HG03066 (cell line): ENCODE data around the gene GALNT15.

Source experiments
- ATAC-seq: cut with Tn5 transposase; IDR thresholded peaks from one replicate; pipeline ENCODE4 v1.9.1; 2021; ENCODE audit warnings: low read depth; ENCODE audit not compliant: unreplicated experiment

The GALNT15 gene

GRCh38 chr3:16183601-16184270, 9.3 kb downstream of the GALNT15 start:
- ATAC-seq: no peak

- ATAC-seq: no peak
Measured at GRCh38 chr3:16186086-16186485, 11.6 kb downstream of the GALNT15 start.

GRCh38 chr3:16186565-16186964, 12.1 kb downstream of the GALNT15 start:
- no peak for ATAC-seq

GRCh38 chr3:16187213-16187790, 12.8 kb downstream of the GALNT15 start:
- no peak for ATAC-seq

- ATAC-seq: no peak
Measured at GRCh38 chr3:16188071-16188470, 13.6 kb downstream of the GALNT15 start.

GRCh38 chr3:16189201-16189600, 14.7 kb downstream of the GALNT15 start:
- ATAC-seq: no peak

- no peak for ATAC-seq
Measured at GRCh38 chr3:16190704-16191103, 16.2 kb downstream of the GALNT15 start.

GRCh38 chr3:16191591-16191990, 17.1 kb downstream of the GALNT15 start:
- ATAC-seq: no peak

GRCh38 chr3:16192176-16192811, 17.8 kb downstream of the GALNT15 start:
- ATAC-seq: no peak

GRCh38 chr3:16198427-16198826, 23.9 kb downstream of the GALNT15 start:
- ATAC-seq: no peak

- ATAC-seq: no peak
Measured at GRCh38 chr3:16199769-16200168, 25.3 kb downstream of the GALNT15 start.

- ATAC-seq: no peak
Measured at GRCh38 chr3:16200411-16200810, 25.9 kb downstream of the GALNT15 start.

- ATAC-seq: no peak
Measured at GRCh38 chr3:16203031-16203430, 28.6 kb downstream of the GALNT15 start.

GRCh38 chr3:16203671-16204629, 29.5 kb downstream of the GALNT15 start:
- ATAC-seq: no peak

- no peak for ATAC-seq
Measured at GRCh38 chr3:16204751-16205150, 30.3 kb downstream of the GALNT15 start.

GRCh38 chr3:16205156-16205870, 30.8 kb downstream of the GALNT15 start:
- no peak for ATAC-seq

- ATAC-seq: no peak
Measured at GRCh38 chr3:16207031-16207430, 32.6 kb downstream of the GALNT15 start.

GRCh38 chr3:16211176-16211904, 36.9 kb downstream of the GALNT15 start:
- no peak for ATAC-seq

- ATAC-seq: no peak
Measured at GRCh38 chr3:16214366-16214765, 39.9 kb downstream of the GALNT15 start.
